HG02610 (cell line): Measurements from ENCODE around the gene KANSL1.
"Not testable (repeated sequence)": the region's sequence is repeated elsewhere in the genome, so short reads cannot be mapped to it uniquely, and the experiment has no call there.

Experiments
- ATAC-seq: cut with Tn5 transposase; IDR thresholded peaks from one replicate; pipeline ENCODE4 v1.9.1; 2021; ENCODE audit warnings: mild to moderate bottlenecking, moderate library complexity; ENCODE audit not compliant: unreplicated experiment

Gene KANSL1

DNA sequence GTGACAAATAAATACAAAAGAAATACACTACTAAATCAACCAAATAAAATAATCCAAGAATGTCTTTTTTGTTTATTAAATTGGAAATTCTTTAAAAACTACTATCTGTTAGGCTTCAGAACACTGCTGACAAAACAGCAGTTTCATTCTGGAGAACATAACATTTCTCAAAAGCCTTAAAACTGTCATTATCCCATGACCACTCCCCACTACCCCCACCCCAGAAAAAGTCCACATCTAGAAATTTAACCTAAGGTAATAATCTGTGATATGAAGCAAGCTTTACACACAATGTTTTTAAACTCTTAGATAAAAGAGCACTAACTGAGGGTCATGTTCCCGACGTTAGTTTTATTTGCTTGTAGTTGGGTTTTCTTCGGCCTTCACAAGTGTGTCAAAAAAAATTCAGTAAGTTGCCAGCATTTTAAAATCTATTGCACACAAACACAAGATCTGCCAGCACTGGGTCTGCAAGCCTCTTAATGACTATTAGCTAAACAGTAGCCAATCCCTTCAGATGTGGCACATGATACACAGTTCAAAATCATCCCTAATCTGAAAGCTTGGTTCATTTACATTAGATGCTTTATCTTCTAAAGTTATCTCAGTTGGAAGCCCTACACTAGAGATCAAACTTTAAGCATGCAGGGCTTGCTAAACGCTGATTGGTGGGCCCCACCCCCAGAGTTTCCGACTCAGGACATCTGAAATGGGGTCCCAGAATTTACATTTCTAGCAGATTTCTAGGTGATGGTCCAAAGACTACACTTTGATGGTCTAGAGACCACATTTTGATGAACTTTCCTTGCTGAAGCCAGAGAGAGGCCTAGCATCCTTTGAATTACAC is 75.2 kb downstream of the KANSL1 start:
- ATAC-seq: no peak

DNA sequence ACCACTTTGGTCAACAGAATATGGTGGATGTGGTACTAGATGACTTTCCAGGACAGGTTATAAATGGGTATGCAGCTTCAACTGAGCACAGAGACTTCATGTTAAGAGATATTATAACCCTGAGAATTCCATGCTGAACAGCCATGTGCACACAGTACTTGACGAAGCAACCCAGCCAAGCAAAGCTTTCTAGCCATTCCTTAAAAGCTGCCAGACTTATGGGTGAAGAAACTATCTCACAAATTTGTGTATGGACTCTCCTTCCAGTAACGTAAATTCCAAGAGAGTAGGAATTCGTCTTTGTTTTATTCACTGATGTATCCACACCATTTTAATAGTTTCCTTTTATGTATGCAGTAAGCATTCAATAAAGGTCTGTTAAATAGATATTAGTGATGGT is 76.1 kb downstream of the KANSL1 start:
- no peak for ATAC-seq

GRCh38 chr17:46115699-46116098 is 77.5 kb downstream of the KANSL1 start:
- no peak for ATAC-seq

DNA sequence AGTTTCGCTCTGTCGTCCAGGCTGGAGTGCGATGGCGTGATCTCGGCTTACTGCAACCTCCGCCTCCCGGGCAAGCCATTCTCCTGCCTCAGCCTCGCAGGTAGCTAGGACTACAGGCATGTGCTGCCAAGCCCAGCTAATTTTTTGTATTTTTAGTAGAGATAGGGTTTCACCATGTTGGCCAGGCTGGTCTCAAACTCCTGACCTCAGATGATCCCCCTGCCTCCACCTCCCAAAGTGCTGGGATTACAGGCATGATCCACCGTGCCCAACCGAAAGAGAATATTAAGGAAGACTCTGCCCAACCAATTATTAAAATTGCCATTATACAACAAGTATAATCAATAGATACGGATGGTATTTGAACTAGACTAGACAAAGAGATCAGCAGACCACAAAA is 82.0 kb downstream of the KANSL1 start:
- ATAC-seq: not testable (repeated sequence)

GRCh38 chr17:46110219-46110618 is 83.0 kb downstream of the KANSL1 start:
- no peak for ATAC-seq

DNA sequence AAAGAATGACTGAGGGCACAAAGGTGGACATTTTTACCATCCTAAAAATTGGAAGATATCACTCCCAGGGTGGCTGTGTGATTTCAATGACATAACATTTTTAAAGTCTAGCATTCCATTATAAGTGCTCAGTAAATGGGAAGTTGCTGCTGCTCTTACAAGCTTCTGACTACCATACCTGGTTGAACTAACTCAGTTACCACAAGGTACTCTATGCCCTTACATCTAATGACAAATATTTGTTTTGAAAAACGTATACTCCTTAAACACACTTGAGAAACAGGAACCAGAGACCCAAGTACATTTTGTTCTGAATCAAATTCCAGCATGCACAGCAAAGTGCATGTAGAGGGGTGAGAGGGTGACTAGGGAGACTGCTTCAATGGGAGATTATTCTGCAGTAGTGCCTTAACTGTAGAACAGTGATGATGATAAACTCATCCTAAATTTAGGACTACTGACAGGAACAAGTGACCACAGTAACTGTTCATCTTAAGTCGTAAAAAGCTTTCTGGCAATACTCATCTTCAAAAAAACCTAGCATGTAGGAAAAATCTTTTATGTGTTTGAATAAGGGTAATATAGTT is 83.5 kb downstream of the KANSL1 start:
- ATAC-seq: no peak

DNA sequence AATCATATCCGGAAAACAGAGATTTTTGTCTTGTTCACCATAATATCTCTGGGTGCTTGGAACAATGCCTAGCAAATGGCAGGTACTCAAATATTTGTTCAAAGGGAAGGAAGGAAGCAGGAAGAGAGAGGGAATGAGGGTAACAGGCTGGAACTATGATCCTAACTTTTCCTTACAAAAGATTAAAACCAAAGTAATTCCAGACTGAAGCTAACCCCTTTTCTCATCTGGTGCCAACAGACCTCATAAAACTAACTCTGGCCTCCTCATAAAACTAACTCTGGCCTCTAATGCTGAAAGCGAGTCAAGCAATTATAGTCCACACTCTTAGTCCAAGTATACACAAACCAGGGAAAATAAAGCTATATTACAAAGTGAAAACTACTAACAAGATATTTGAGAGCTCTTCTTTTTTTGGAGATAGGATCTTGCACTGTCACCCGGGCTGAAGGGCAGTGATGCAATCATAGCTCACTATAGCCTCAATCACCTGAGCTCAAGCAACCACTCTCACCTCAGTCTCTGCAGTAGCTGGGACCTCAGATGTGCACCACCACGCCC is 84.6 kb downstream of the KANSL1 start:
- no peak for ATAC-seq

GRCh38 chr17:46108120-46108519 is 85.1 kb downstream of the KANSL1 start:
- no peak for ATAC-seq

DNA sequence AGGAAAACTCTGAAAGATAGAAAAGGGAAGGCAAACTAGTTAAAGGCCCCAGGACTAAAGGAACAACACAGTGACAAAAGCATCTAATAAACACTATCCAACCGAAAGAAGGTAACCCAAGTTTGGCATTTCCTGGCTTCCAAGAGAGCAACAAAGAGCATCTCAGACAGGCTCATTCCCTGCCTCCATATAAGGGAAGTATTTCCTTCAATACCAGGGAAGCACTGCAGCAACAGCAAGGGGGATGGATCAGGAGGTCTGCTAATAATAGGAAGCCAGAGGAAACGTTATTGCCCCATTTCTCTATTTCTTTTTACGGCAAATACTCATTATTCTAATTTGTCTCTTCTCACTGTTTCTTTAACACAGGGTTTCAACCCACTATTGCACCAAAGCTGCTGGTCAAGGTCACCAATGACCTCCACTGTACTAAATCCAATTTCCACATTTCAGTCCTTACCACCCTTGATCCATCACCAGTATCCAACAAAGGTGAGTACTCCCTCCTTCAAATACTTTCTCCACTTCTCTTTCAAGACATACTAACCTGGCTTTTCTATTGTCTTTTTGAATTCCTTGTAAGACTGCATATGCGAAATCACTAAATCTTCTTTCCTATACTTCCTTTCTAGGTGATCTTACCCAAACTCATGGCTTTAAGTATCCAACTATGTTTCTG is 86.1 kb downstream of the KANSL1 start:
- ATAC-seq: no peak

DNA sequence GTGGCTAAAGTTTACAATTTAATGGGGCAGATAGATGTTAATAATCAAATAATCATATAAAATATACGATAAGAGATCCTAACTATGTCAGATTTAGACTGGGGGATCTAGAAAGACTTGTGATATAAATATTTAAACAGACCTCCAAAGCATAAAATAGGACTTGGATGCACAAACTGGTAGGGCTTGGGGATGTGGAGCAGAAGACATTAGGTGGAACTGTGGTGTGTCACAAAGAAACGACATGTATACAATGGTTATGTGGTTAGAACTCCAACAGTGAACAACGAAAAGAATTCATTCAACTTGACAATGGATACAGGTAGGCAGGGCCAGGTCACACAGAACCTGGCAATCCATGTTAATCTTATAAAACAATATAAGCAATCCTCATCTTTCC is 90.4 kb downstream of the KANSL1 start:
- not testable (repeated sequence) for ATAC-seq

- ATAC-seq: not testable (repeated sequence)
Measured at GRCh38 chr17:46101785-46102617, 91.2 kb downstream of the KANSL1 start.

DNA sequence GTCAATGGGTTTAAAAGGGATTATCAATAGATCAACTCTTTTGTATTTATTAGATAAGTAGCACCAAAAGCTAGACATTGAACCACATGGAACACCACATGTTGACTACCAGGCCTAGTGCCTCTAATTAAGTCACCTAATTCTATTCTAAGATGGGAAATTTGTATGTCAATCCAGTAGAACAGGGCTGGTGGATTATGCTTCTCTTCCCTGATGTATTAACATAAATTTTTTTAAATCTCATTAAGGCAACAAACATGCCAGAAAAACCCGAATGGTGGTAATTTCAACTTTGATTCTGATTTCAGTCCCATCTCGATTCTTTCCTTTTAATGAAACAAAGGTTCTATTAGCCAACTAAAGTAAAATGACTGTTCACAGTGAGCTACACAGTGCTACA is 92.6 kb downstream of the KANSL1 start:
- ATAC-seq: no peak

- ATAC-seq: no peak
Measured at GRCh38 chr17:46099865-46100264, 93.4 kb downstream of the KANSL1 start.

GRCh38 chr17:46097497-46097896 is 95.7 kb downstream of the KANSL1 start:
- ATAC-seq: no peak

- no peak for ATAC-seq
Measured at GRCh38 chr17:46092991-46093390, 100.2 kb downstream of the KANSL1 start.

DNA sequence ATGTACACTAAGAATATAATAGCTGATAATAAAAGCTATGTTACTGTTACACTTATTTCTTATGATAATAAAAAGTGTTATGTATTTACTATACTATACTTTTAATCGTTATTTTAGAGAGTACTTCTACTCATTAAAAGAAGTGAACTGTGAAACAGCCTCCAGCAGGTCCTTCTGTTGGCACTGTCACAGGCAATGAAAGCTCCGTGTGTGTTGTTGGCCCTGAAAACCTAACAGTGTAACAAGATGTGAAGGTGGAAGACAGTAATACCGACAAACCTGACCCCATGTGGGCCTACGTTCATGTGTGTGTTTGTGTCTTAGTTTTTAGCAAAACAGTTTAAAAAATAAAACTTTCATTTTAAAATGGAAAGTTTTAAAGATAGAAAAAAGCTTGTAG is 102.4 kb downstream of the KANSL1 start:
- ATAC-seq: no peak

- no peak for ATAC-seq
Measured at GRCh38 chr17:46089389-46089965, 103.8 kb downstream of the KANSL1 start.

GRCh38 chr17:46088595-46088994 is 104.6 kb downstream of the KANSL1 start:
- no peak for ATAC-seq

GRCh38 chr17:46087871-46088270 is 105.4 kb downstream of the KANSL1 start:
- not testable (repeated sequence) for ATAC-seq

GRCh38 chr17:46086821-46087220 is 106.4 kb downstream of the KANSL1 start:
- ATAC-seq: no peak
